DOHH2 (cell line): ENCODE results near the gene THSD7A.

Experiments
- CTCF ChIP-seq: fragments of 200-600 bp; sonication (generic); IDR thresholded peaks from one replicate; pipeline ENCODE4 v1.5.1; 2014; ENCODE audit warnings: antibody characterized with exemption, mild to moderate bottlenecking, low read depth, low read length; ENCODE audit not compliant: poor library complexity, severe bottlenecking
- EZH2phosphoT487 ChIP-seq: fragments of 200-600 bp; sonication (generic); IDR thresholded peaks from 2 replicates; pipeline ENCODE4 v1.6.1; 2017; ENCODE audit warnings: borderline replicate concordance, mild to moderate bottlenecking, antibody characterized with exemption, low read length, moderate library complexity, mixed read lengths

GRCh38 chr7:11330717-11331116, 501.3 kb downstream of the THSD7A start:
- TF ChIP-seq CTCF (no peak), EZH2phosphoT487 (no peak)
